ENCODE measurements around the gene PGPEP1. TPM values are rescaled to one million over a fixed set of nuclear protein-coding genes. Genes with fewer than 3 reads are reported as not detected.
"Not testable (repeated sequence)": the region's sequence is repeated elsewhere in the genome, so short reads cannot be mapped to it uniquely, and the experiment has no call there.

Gene PGPEP1
- total RNA-seq, 2 experiments from 2014 or later: 41.3 to 45.7 TPM

DNA sequence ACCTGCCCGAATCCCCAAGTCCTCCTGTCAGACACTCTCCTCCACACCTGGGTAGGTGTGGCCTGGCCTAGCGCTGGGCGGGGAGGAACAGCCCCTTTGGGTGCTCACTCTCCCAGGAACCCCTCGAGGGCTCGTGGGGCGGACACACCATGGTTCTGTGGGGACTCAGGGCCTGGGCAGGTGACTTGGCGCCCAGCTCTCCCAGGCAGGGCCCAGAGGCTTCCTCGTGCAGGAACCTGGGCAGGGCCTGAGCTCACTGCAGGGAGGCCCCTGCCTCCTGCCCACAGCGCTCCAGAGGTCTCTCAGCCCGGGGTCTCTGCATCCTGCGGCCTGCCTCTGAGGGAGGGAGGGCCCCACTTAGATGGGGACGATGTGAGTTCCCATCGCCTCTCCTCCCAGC lies 29.4 kb upstream of the PGPEP1 start:
- no peak for ATAC-seq (ENCODE audit: low read depth)
- Mint-ChIP-seq H3K27me3 (no peaks in the 10 kb centered on the region), H3K27ac (peak overlapping the region; percentile 12), H3K4me1 (peaks cover 26% of the 10 kb centered on the region), H3K36me3 (peaks cover 33% of the 10 kb centered on the region), H3K9me3 (no peaks in the 10 kb centered on the region), H3K4me3 (no peak overlapping the region)
- POLR2A ChIA-PET: interaction anchor here (1.1 to 17.4 kb wide), 4 partner anchors 7 to 33 kb away, joined by 5 to 1033 read pairs (median 36); partner anchors contain the start of genes IQCN, JUND and LSM4
- no peak for DNase-seq

GRCh38 chr19:18311502-18312091 lies 28.8 kb upstream of the PGPEP1 start:
- Mint-ChIP-seq H3K27ac (no peak overlapping the region), H3K36me3 (peaks cover 31% of the 10 kb centered on the region), H3K27me3 (no peaks in the 10 kb centered on the region), H3K4me3 (no peak overlapping the region), H3K9me3 (no peaks in the 10 kb centered on the region), H3K4me1 (peaks cover 26% of the 10 kb centered on the region)
- POLR2A ChIA-PET: interaction anchor here (1.6 to 17.4 kb wide), 3 partner anchors 9 to 34 kb away, joined by 3 to 1033 read pairs (median 67); partner anchors contain the start of genes IQCN, JUND and LSM4
- peak; percentile 34 for DNase-seq
- no peak for ATAC-seq (ENCODE audit: low read depth)

- no peak for DNase-seq
- no peaks in the 10 kb centered on the region for H3K9me3 Mint-ChIP-seq
- no peak overlapping the region for H3K27ac Mint-ChIP-seq
- H3K4me1 Mint-ChIP-seq: peaks cover 21% of the 10 kb centered on the region
- H3K4me3 Mint-ChIP-seq: no peak overlapping the region
- no peaks in the 10 kb centered on the region for H3K27me3 Mint-ChIP-seq
- no peak for ATAC-seq (ENCODE audit: low read depth)
- POLR2A ChIA-PET: interaction anchor here (1.6 to 17.4 kb wide), 4 partner anchors 9 to 34 kb away, joined by 3 to 1033 read pairs (median 36); partner anchors contain the start of genes IQCN, JUND and LSM4
- peaks cover 28% of the 10 kb centered on the region for H3K36me3 Mint-ChIP-seq
Measured at GRCh38 chr19:18312092-18312534, 28.3 kb upstream of the PGPEP1 start.

- peaks cover 25% of the 10 kb centered on the region for H3K4me1 Mint-ChIP-seq
- peak overlapping the region; percentile 54 for H3K27ac Mint-ChIP-seq
- H3K36me3 Mint-ChIP-seq: peaks cover 25% of the 10 kb centered on the region
- ATAC-seq (ENCODE audit: low read depth): no peak
- H3K27me3 Mint-ChIP-seq: no peaks in the 10 kb centered on the region
- DNase-seq: no peak
- POLR2A ChIA-PET: interaction anchor here (1.1 to 17.4 kb wide), 5 partner anchors 8 to 36 kb away, joined by 4 to 1033 read pairs (median 5); partner anchors contain the start of genes IQCN, JUND and LSM4
- no peak overlapping the region for H3K4me3 Mint-ChIP-seq
- H3K9me3 Mint-ChIP-seq: no peaks in the 10 kb centered on the region
Measured at GRCh38 chr19:18313398-18313797, 27.0 kb upstream of the PGPEP1 start.

GRCh38 chr19:18317961-18318800 lies 22.2 kb upstream of the PGPEP1 start:
- ATAC-seq (ENCODE audit: low read depth): peak; percentile 57
- peaks cover 51% of the 10 kb centered on the region for H3K4me1 Mint-ChIP-seq

GRCh38 chr19:18319591-18320135 lies 20.7 kb upstream of the PGPEP1 start:
- POLR2A ChIA-PET: interaction anchor here (0.6 to 17.4 kb wide), 7 partner anchors 10 to 1348 kb away, joined by 3 to 1033 read pairs (median 67); partner anchors contain the start of genes IQCN and JUND
- Mint-ChIP-seq H3K36me3 (peaks cover 35% of the 10 kb centered on the region), H3K27me3 (no peaks in the 10 kb centered on the region), H3K4me1 (peaks cover 57% of the 10 kb centered on the region), H3K9me3 (no peaks in the 10 kb centered on the region), H3K4me3 (peak overlapping the region; percentile 94), H3K27ac (peak overlapping the region; percentile 89)
- DNase-seq (no peak), ATAC-seq (ENCODE audit: low read depth) (no peak)

More at GRCh38 chr19:18317961-18318800, 22.2 kb upstream of the PGPEP1 start:
- H3K9me3 Mint-ChIP-seq: no peaks in the 10 kb centered on the region
- POLR2A ChIA-PET: interaction anchor here (0.9 to 17.4 kb wide), 7 partner anchors 8 to 273 kb away, joined by 3 to 1033 read pairs (median 43); partner anchors contain the start of genes IQCN and JUND
- H3K27ac Mint-ChIP-seq: peak overlapping the region; percentile 93
- H3K36me3 Mint-ChIP-seq: peaks cover 37% of the 10 kb centered on the region
- H3K4me3 Mint-ChIP-seq: peak overlapping the region; percentile 94
- DNase-seq: peak; percentile 70
- no peaks in the 10 kb centered on the region for H3K27me3 Mint-ChIP-seq

GRCh38 chr19:18320865-18321733 lies 19.3 kb upstream of the PGPEP1 start:
- H3K27ac Mint-ChIP-seq: peak overlapping the region; percentile 97
- H3K9me3 Mint-ChIP-seq: no peaks in the 10 kb centered on the region
- no peaks in the 10 kb centered on the region for H3K27me3 Mint-ChIP-seq
- H3K4me3 Mint-ChIP-seq: peak overlapping the region; percentile 94
- H3K36me3 Mint-ChIP-seq: peaks cover 30% of the 10 kb centered on the region
- POLR2A ChIA-PET: interaction anchor here (1.8 to 17.4 kb wide), 10 partner anchors 11 to 117 kb away, joined by 5 to 1033 read pairs (median 22); partner anchors contain the start of genes IQCN, JUND, RAB3A and SSBP4
- peaks cover 52% of the 10 kb centered on the region for H3K4me1 Mint-ChIP-seq
- ATAC-seq (ENCODE audit: low read depth) (no peak), DNase-seq (no peak)

DNA sequence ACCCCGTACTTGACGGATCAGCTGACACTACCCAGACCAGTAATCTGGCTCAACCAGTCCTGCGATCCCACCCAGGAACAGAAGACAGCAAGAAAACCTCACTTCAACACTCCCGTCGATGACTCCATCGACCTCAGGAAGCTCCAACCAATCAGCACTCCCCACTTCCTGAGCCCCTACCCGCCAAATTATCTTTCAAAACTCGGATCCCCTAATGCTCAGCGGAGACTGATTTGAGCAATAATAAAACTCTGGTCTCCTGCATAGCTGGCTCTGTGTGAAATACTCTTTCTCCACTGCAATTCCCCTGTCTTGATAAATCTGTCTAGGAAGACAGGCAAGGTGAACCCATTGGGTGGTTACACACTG lies 18.7 kb upstream of the PGPEP1 start:
- POLR2A ChIA-PET: interaction anchor here (0.7 to 17.4 kb wide), 12 partner anchors 12 to 118 kb away, joined by 3 to 1033 read pairs (median 15); partner anchors contain the start of genes IQCN, JUND, RAB3A and SSBP4
- no peaks in the 10 kb centered on the region for H3K9me3 Mint-ChIP-seq
- peak overlapping the region; percentile 97 for H3K27ac Mint-ChIP-seq
- DNase-seq (no peak), ATAC-seq (ENCODE audit: low read depth) (no peak)
- peak overlapping the region; percentile 94 for H3K4me3 Mint-ChIP-seq
- H3K27me3 Mint-ChIP-seq: no peaks in the 10 kb centered on the region
- peaks cover 29% of the 10 kb centered on the region for H3K36me3 Mint-ChIP-seq
- H3K4me1 Mint-ChIP-seq: peaks cover 52% of the 10 kb centered on the region

DNA sequence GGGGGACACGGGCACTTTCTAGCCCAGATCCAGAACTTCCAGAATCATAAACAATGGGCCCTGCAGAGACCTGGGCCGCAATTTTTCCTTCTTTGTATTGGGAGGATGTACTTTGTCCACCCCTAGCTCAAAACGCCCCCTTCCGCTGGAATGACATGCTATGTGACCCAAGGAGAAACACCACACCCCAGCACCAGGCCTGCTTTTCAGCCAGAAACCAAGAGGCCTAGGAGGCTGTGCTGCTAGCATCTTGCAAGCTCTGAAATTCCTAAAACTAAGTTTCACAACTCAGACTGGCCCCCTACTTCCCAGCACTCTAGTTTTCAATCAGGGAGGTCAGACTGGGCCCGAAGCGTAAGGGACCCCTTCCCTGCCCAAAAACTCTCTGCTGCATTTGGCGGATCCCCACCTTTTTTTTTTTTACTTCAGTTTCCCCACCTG lies 18.1 kb upstream of the PGPEP1 start:
- Mint-ChIP-seq H3K4me1 (peaks cover 52% of the 10 kb centered on the region), H3K36me3 (peaks cover 29% of the 10 kb centered on the region), H3K27ac (peak overlapping the region; percentile 97), H3K4me3 (peak overlapping the region; percentile 94), H3K27me3 (no peaks in the 10 kb centered on the region), H3K9me3 (no peaks in the 10 kb centered on the region)
- no peak for ATAC-seq (ENCODE audit: low read depth)
- POLR2A ChIA-PET: interaction anchor here (0.6 to 17.4 kb wide), 14 partner anchors 12 to 463 kb away, joined by 3 to 1033 read pairs (median 11); partner anchors contain the start of genes IQCN, JUND, MPV17L2 and RAB3A
- no peak for DNase-seq

DNA sequence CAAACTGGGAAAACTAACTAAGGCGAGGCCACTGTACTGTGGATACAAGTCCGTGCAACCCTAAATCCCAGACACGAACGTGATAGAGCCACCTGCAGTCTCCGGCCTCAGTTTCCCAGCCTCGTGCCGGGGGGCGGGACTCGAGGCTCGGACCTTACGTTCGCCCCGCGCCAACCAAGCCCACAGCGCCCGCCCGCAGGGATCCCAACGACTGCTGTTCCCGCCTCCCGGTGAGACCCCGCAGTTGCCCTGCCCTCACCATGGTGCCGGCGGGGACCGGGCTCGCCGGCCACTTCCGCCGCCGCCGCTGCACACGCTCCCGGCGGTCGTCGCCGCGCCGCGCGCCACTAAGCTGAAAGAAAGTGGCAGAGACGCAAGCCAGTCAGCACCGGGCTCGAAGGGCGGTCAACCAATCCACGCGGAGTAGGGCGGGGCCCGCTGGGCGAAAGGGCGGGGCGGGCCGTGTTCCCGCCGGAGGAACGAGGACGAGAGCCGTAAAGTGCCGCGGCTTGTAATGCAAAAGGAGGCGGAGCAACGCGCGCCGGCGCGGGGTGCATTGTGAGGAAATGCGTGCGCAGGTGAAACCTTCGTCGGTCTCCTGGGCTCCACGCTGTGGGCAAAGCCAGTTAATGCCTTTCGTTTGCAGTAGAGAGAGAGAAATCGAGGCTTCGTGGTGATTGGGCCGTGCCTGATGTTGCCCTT lies 17.5 kb upstream of the PGPEP1 start, which contains the start of gene LSM4:
TSS of gene LSM4 (minus strand) at position 318 of the 702 bp plus-strand sequence. CDS start at position 262, 56 bp downstream.
- Mint-ChIP-seq H3K9me3 (no peaks in the 10 kb centered on the region), H3K27me3 (no peaks in the 10 kb centered on the region), H3K4me3 (peak within 1 kb of the TSS; percentile 94), H3K36me3 (peaks cover 29% of the 10 kb centered on the region), H3K4me1 (peaks cover 46% of the 10 kb centered on the region), H3K27ac (peak within 1 kb of the TSS; percentile 97)
- peak; percentile 94 for ATAC-seq (ENCODE audit: low read depth)
- DNase-seq: peak; percentile 99
- POLR2A ChIA-PET: interaction anchor here (0.6 to 17.4 kb wide), 13 partner anchors 13 to 463 kb away, joined by 3 to 1033 read pairs (median 12); partner anchors contain the start of genes IQCN, JUND, MPV17L2 and RAB3A

DNA sequence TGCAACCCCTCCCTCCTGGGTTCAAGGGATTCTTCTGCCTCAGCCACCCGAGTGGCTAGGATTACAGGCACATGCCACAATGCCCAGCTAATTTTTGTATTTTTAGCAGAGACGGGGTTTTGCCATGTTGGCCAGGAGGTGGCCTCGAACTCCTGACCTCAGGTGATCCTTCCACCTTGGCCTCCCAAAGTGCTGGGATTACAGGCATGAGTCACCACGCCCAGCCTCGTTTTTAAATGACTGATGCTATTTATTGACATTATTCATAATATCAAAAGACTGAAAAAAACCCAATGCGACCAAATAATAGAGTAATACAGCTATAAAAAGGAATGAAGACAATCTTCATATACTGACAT lies 16.0 kb upstream of the PGPEP1 start:
- not testable (repeated sequence) for DNase-seq; H3K9me3 Mint-ChIP-seq; ATAC-seq (ENCODE audit: low read depth); H3K27me3 Mint-ChIP-seq; H3K4me3 Mint-ChIP-seq
- peak overlapping the region; percentile 97 for H3K27ac Mint-ChIP-seq
- H3K4me1 Mint-ChIP-seq: peaks cover 43% of the 10 kb centered on the region
- H3K36me3 Mint-ChIP-seq: peaks cover 24% of the 10 kb centered on the region
- POLR2A ChIA-PET: interaction anchor here (7.6 kb wide), 1 partner anchor 46 kb away, joined by 210 read pairs; the partner anchor contains the start of gene JUND

Data from activated naive CD8-positive, alpha-beta T cell treated with anti-CD3 and anti-CD28 coated beads, Interleukin-2, amount 10 ng/mL, durations not matched to agents 7 days and 5 days (primary cell).